Panc1 (cell line): Measurements from ENCODE around the gene EAF1.

Experiments
- CTCF ChIP-seq: fragments of 450-650 bp; IDR thresholded peaks from 2 replicates; pipeline ENCODE4 v1.5.1; 2017; ENCODE audit warnings: mild to moderate bottlenecking
- POLR2AphosphoS5 ChIP-seq: IDR thresholded peaks from 2 replicates; pipeline ENCODE4 v1.6.1; 2012; ENCODE audit warnings: mild to moderate bottlenecking, low read depth, low read length, moderate library complexity
- SIN3A ChIP-seq: IDR thresholded peaks from 2 replicates; pipeline ENCODE4 v1.6.1; 2012; ENCODE audit warnings: low read depth, mild to moderate bottlenecking, low read length, moderate library complexity, borderline replicate concordance; ENCODE audit not compliant: insufficient read depth
- TCF7L2 ChIP-seq: IDR thresholded peaks from 2 replicates; pipeline ENCODE4 v1.6.1; 2011; ENCODE audit warnings: mild to moderate bottlenecking, low read depth, low read length, inconsistent platforms
- TF ChIP-seq, protein P1 (sequence below), 2 experiments: IDR thresholded peaks; 2 replicates each; pipeline ENCODE4 v1.6.1; 2011 to 2012; ENCODE audit warnings: low read depth in 2 of 2, control low read depth in 1 of 2, low read length in 1 of 2, mild to moderate bottlenecking in 1 of 2, moderate library complexity in 1 of 2; ENCODE audit not compliant: insufficient read depth in 1 of 2

GRCh38 chr3:15438983-15439382 is 11.6 kb downstream of the EAF1 start:
- no peak for TF ChIP-seq CTCF
- TF ChIP-seq POLR2AphosphoS5, result no peak
- TF ChIP-seq, protein P1, sequence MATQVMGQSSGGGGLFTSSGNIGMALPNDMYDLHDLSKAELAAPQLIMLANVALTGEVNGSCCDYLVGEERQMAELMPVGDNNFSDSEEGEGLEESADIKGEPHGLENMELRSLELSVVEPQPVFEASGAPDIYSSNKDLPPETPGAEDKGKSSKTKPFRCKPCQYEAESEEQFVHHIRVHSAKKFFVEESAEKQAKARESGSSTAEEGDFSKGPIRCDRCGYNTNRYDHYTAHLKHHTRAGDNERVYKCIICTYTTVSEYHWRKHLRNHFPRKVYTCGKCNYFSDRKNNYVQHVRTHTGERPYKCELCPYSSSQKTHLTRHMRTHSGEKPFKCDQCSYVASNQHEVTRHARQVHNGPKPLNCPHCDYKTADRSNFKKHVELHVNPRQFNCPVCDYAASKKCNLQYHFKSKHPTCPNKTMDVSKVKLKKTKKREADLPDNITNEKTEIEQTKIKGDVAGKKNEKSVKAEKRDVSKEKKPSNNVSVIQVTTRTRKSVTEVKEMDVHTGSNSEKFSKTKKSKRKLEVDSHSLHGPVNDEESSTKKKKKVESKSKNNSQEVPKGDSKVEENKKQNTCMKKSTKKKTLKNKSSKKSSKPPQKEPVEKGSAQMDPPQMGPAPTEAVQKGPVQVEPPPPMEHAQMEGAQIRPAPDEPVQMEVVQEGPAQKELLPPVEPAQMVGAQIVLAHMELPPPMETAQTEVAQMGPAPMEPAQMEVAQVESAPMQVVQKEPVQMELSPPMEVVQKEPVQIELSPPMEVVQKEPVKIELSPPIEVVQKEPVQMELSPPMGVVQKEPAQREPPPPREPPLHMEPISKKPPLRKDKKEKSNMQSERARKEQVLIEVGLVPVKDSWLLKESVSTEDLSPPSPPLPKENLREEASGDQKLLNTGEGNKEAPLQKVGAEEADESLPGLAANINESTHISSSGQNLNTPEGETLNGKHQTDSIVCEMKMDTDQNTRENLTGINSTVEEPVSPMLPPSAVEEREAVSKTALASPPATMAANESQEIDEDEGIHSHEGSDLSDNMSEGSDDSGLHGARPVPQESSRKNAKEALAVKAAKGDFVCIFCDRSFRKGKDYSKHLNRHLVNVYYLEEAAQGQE (IDR thresholded peaks at IDR 0.05; ENCODE audit: insufficient read depth in 1 of 2, low read depth in 2 of 2, low read length in 1 of 2), result no peak
- TF ChIP-seq SIN3A, result no peak
- no peak for TF ChIP-seq TCF7L2
